CD4-positive, alpha-beta T cell treated with Interleukin-15 for 4 hours (primary cell): ENCODE results near the gene PRPF19.
A peak's percentile ranks its signal among the peaks of the same experiment; 100 is the strongest.

Source experiments
- DNase-seq: peaks from one replicate; pipeline ENCODE4 v3.0.0-alpha.2; 2020; ENCODE audit warnings: low spot score

Gene PRPF19

DNA sequence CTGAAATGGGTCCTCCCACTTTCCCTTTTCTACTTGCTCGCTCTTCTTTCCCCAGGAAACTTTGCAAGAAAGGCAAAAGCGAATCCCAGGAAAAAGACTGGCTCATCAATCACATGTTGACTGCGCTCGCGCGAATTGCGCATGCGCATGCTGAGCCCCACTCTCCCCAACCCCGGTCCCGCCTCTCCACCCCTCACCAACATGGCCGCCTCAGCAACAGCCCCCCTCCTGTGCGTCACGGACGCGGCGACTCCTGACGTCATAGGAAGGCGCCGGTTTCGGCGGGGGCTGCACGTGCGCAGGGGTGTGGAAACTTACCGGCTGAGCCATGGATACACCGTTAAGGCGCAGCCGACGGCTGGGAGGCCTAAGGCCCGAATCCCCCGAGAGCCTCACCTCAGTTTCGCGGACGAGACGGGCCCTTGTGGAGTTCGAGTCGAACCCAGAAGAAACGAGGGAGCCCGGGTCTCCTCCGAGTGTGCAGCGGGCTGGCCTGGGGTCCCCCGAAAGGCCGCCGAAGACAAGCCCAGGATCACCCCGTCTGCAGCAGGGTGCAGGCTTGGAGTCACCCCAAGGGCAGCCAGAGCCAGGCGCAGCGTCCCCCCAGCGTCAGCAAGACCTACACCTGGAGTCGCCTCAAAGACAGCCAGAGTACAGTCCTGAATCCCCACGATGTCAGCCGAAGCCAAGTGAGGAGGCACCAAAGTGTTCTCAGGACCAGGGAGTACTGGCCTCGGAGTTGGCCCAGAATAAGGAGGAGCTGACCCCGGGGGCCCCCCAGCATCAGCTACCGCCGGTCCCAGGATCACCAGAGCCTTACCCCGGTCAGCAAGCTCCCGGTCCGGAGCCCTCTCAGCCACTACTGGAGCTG, 64.4 kb downstream of the PRPF19 start, which contains the start of gene CCDC86:
CCDC86 (plus strand) TSS at position 317 of the 871 bp plus-strand sequence; CDS start at position 329, 12 bp downstream.
- peak; percentile 96 for DNase-seq
